ENCODE data around the gene PKHD1. TPM values are rescaled to one million over a fixed set of nuclear protein-coding genes. Genes with fewer than 3 reads are reported as not detected.

Gene PKHD1
- total and polyA plus RNA-seq, 2 of the 13 experiments (the other 11 are each of a cell fraction or from before 2014, with no cell fraction given), result 0.01 to 0.13 TPM

- no peak overlapping the region for H3K9ac ChIP-seq (ENCODE audit: insufficient read depth, low read depth, low read length)
- BruUV-seq (replicated peaks), result no TSS peak
- intact Hi-C loops (cut with micrococcal nuclease; ENCODE audit: unreplicated experiment), result loop anchor here (1.0 kb wide), 1 partner anchor 1233 kb away; no protein-coding TSS in a partner anchor
- ChIA-PET POLR2A (no interaction called here), CTCF (ENCODE audit: low intra/inter-chr PET ratio, low total read pairs) (interaction anchor here (1.0 kb wide), 1 partner anchor 1233 kb away, joined by 3 read pairs; no protein-coding TSS in a partner anchor)
- H3K79me2 ChIP-seq (ENCODE audit: insufficient read depth, low read length), result no peaks in the 10 kb centered on the region
- no peak overlapping the region for H3K4me3 ChIP-seq (replicated peaks in 1 of 3; ENCODE audit: insufficient read depth in 1 of 3, low read depth in 2 of 3, low read length in 3 of 3)
- H3K27me3 ChIP-seq (ENCODE audit: control insufficient read depth in 1 of 2, insufficient read depth in 2 of 2, low read length in 2 of 2), result no peaks in the 10 kb centered on the region; a peak in 1 of 5 replicates
- H3K36me3 ChIP-seq (replicated peaks in 1 of 2; ENCODE audit: control insufficient read depth in 1 of 2, insufficient read depth in 2 of 2, low read length in 2 of 2), result no peaks in the 10 kb centered on the region
- no peak overlapping the region for H3K4me2 ChIP-seq (ENCODE audit: low read depth, low read length)
- DNase-seq (ENCODE audit: low spot score) (peak; percentile 33), ATAC-seq (peak; percentile 74), FAIRE-seq (peak; percentile 86)
- no peaks in the 10 kb centered on the region for H4K20me1 ChIP-seq (ENCODE audit: insufficient read depth, low read length)
- peak; percentile 85 for TF ChIP-seq CEBPB (IDR thresholded peaks at IDR 0.05; ENCODE audit: borderline replicate concordance, low read depth, low read length)
- TF ChIP-seq CEBPG (CRISPR knock-in tag; IDR thresholded peaks at IDR 0.05), result peak; percentile 72
- peak; percentile 67 for TF ChIP-seq CTCF (CRISPR knock-in tag; IDR thresholded peaks at IDR 0.05)
- no peak for TF ChIP-seq EP300 (IDR thresholded peaks at IDR 0.05; ENCODE audit: low read depth in 2 of 2, low read length in 2 of 2)
- TF ChIP-seq EP300 (CRISPR knock-in tag; IDR thresholded peaks at IDR 0.05; ENCODE audit: borderline replicate concordance), result no peak
- TF ChIP-seq SMC3 (IDR thresholded peaks at IDR 0.05; ENCODE audit: low read length), result peak; percentile 37; the same call in 1 of the 2 replicates
- peak; percentile 48 for TF ChIP-seq STAG1 (CRISPR knock-in tag; IDR thresholded peaks at IDR 0.05)
- TF ChIP-seq ZSCAN21 (CRISPR knock-in tag; IDR thresholded peaks at IDR 0.05; ENCODE audit: borderline replicate concordance), result no peak
- TF ChIP-seq ZNF766 (CRISPR knock-in tag; IDR thresholded peaks at IDR 0.05; ENCODE audit: borderline replicate concordance), result no peak
- H3K9me3 ChIP-seq (ENCODE audit: low read length), result no peaks in the 10 kb centered on the region
- H3K4me1 ChIP-seq (ENCODE audit: insufficient read depth, low read length), result no peaks in the 10 kb centered on the region
- no peak overlapping the region for H2AFZ ChIP-seq (ENCODE audit: low read length)
- WGBS (ENCODE audit: low lambda C conversion rate), result 2% methylated on average over 3 of the region's 3 CpGs
- in situ Hi-C loops (cut with HindIII; ENCODE audit: extremely low pct_ligation_motif_present, low pct_unique_long_range_greater_than_20kb), result no loop called here
- H3K27ac ChIP-seq (ENCODE audit: extremely low read length, insufficient read depth, low read length), result no peak overlapping the region
Observed at GRCh38 chr6:52049252-52050050, 38.0 kb downstream of the PKHD1 start.

Data from HepG2 (cell line).